Smooth muscle cell (in vitro differentiated cells): ENCODE results near the gene RNF11. TPM values are rescaled to one million over a fixed set of nuclear protein-coding genes. Genes with fewer than 3 reads are reported as not detected.

ENCODE experiments used
- DNase-seq: peaks from one replicate; lab custom pipeline; 2025; ENCODE audit not compliant: unreplicated experiment; lab: John Stamatoyannopoulos, UW
- H2AFZ ChIP-seq: fragments of 200-600 bp; sonication (generic); 2 replicates; pipeline ENCODE4 v1.6.0; 2016; ENCODE audit warnings: antibody characterized with exemption, low read depth, mild to moderate bottlenecking
- H3F3A ChIP-seq: fragments of 200-600 bp; sonication (generic); 2 replicates; pipeline ENCODE4 v1.6.0; 2017; ENCODE audit warnings: antibody characterized with exemption, low read depth
- H3K27ac ChIP-seq: fragments of 200-600 bp; sonication (generic); 2 replicates; pipeline ENCODE4 v1.5.1; 2016; ENCODE audit warnings: low read depth, mild to moderate bottlenecking
- H3K27me3 ChIP-seq: fragments of 200-600 bp; sonication (generic); 2 replicates; pipeline ENCODE4 v1.6.1; 2016; ENCODE audit warnings: low read depth, mild to moderate bottlenecking
- H3K36me3 ChIP-seq: fragments of 200-600 bp; sonication (generic); 2 replicates; pipeline ENCODE4 v1.5.1; 2016; ENCODE audit warnings: low read depth
- H3K4me1 ChIP-seq: fragments of 200-600 bp; sonication (generic); 2 replicates; pipeline ENCODE4 v1.5.1; 2016; ENCODE audit warnings: low read depth
- H3K4me2 ChIP-seq: fragments of 200-600 bp; sonication (generic); 2 replicates; pipeline ENCODE4 v1.6.0; 2016; ENCODE audit warnings: mild to moderate bottlenecking
- H3K4me3 ChIP-seq: fragments of 200-600 bp; sonication (generic); 2 replicates; pipeline ENCODE4 v1.5.1; 2016; ENCODE audit warnings: mild to moderate bottlenecking
- H3K79me2 ChIP-seq: fragments of 200-600 bp; sonication (generic); 2 replicates; pipeline ENCODE4 v1.6.0; 2016; ENCODE audit warnings: low read depth, mild to moderate bottlenecking
- H3K9ac ChIP-seq: fragments of 200-600 bp; sonication (generic); 2 replicates; pipeline ENCODE4 v1.6.0; 2016; ENCODE audit warnings: low read depth
- H3K9me3 ChIP-seq: fragments of 200-600 bp; sonication (generic); replicated peaks from 2 replicates; pipeline ENCODE4 v1.5.1; 2016; ENCODE audit warnings: low read depth
- H4K20me1 ChIP-seq: fragments of 200-600 bp; sonication (generic); 2 replicates; pipeline ENCODE4 v1.6.0; 2016; ENCODE audit warnings: low read depth
- WGBS: methylation state at CpG from one replicate; pipeline ENCODE4 v1.1.7; 2016; ENCODE audit warnings: low lambda C conversion rate; 5-methylcytosine and 5-hydroxymethylcytosine counted together
- polyA plus RNA-seq: library from polyadenylated mRNA; unstranded; fragments of >200 nt; fragmentation: Nextera tagmentation; extraction: Ambion mirVana; gene quantifications from 2 replicates; pipeline ENCODE4 v1.2.1, GENCODE V29; 2016
- total RNA-seq: library from RNA; depleted of rRNA; stranded (reverse); fragments of >200 nt; gene quantifications from 2 replicates; pipeline ENCODE4 v1.2.3, GENCODE V29; 2014
- TF ChIP-seq, protein P1 (sequence below): fragments of 200-600 bp; sonication (generic); IDR thresholded peaks from 2 replicates; pipeline ENCODE4 v1.5.1; 2017; ENCODE audit warnings: borderline replicate concordance, mild to moderate bottlenecking, antibody characterized with exemption; ENCODE audit not compliant: insufficient read depth, poor library complexity, severe bottlenecking

The RNF11 gene
- total and polyA plus RNA-seq, 2 experiments from 2014 or later: 68.7 to 123 TPM

DNA sequence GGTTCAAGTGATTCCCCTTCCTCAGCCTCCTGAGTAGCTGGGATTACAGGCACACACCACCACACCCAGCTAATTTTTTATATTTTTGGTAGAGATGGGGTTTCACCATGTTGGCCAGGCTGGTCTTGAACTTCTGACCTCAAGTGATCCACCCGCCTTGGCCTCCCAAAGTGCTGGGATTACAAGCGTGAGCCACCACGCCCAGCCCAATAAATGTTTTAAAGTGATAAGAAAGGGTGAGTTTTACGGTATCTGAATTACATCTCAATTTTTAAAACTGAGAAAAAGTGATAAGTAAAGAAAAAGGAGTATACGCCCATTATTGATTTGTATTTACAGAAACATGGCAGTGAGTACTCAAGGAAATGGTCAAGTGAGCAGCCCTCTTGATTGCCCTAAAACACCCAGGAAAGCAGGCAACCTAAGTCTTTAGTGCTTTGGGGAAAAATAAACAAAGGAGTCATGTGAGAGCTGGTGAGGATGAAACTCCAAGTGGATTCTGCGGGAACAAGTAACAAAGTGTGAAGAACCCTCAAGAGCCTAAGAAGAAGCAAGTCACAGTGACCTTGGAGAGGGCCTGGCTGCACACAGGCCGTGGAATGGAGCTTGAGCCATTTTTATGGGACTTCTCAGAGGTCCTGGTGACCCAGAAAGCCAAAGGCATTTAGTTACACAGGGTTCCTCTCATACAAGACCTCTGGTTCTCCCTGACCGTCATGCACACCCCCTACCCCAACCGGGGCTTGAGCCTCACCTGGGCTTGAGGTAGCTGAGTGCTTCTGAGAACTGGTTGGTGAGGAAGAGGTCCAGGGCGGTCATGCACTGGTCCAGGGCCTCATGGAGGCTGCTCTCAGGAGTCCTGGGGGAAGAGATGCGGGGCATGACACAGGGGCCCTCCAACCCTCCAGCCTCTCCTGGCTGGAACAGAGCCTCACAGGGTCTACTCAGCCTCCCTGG is 85.2 kb downstream of the RNF11 start:
- H3K79me2 ChIP-seq: no peaks in the 10 kb centered on the region
- no peaks in the 10 kb centered on the region for H3K27me3 ChIP-seq
- no peaks in the 10 kb centered on the region for H3K36me3 ChIP-seq
- H3K4me2 ChIP-seq: no peak overlapping the region
- DNase-seq: no peak
- 95% methylated on average over 11 of the region's 11 CpGs for WGBS
- H3K4me1 ChIP-seq: no peaks in the 10 kb centered on the region
- no peaks in the 10 kb centered on the region for H3F3A ChIP-seq
- TF ChIP-seq, protein P1, sequence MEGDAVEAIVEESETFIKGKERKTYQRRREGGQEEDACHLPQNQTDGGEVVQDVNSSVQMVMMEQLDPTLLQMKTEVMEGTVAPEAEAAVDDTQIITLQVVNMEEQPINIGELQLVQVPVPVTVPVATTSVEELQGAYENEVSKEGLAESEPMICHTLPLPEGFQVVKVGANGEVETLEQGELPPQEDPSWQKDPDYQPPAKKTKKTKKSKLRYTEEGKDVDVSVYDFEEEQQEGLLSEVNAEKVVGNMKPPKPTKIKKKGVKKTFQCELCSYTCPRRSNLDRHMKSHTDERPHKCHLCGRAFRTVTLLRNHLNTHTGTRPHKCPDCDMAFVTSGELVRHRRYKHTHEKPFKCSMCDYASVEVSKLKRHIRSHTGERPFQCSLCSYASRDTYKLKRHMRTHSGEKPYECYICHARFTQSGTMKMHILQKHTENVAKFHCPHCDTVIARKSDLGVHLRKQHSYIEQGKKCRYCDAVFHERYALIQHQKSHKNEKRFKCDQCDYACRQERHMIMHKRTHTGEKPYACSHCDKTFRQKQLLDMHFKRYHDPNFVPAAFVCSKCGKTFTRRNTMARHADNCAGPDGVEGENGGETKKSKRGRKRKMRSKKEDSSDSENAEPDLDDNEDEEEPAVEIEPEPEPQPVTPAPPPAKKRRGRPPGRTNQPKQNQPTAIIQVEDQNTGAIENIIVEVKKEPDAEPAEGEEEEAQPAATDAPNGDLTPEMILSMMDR: no peak
- H3K27ac ChIP-seq: no peak overlapping the region
- no peak overlapping the region for H2AFZ ChIP-seq
- no peak overlapping the region for H3K9ac ChIP-seq
- no peaks in the 10 kb centered on the region for H3K9me3 ChIP-seq
- H4K20me1 ChIP-seq: no peaks in the 10 kb centered on the region
- no peak overlapping the region for H3K4me3 ChIP-seq

DNA sequence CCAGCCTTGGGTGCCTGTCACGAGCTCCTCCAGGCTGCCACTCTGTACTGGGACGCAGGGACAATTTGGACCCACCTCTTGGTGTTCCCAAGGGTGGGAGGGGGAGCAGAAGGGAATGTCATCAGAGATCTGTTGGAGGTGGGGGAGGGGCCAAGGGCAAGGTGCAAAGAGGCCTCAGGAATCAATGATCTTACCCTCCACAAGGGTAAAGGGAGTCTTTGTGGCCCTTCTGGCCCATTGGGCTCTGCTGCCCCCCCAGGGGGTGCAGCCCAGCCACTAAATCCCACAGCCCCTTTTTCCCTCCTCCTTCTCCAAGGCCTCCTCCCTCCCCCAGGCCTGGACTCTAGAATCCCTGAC is 85.8 kb downstream of the RNF11 start:
- no peaks in the 10 kb centered on the region for H3F3A ChIP-seq
- no peaks in the 10 kb centered on the region for H3K27me3 ChIP-seq
- H2AFZ ChIP-seq: no peak overlapping the region
- H4K20me1 ChIP-seq: no peaks in the 10 kb centered on the region
- no peaks in the 10 kb centered on the region for H3K9me3 ChIP-seq
- DNase-seq: no peak
- TF ChIP-seq, protein P1: no peak
- no peak overlapping the region for H3K4me3 ChIP-seq
- no peak overlapping the region for H3K4me2 ChIP-seq
- no peaks in the 10 kb centered on the region for H3K4me1 ChIP-seq
- WGBS: 96% methylated on average over 2 of the region's 2 CpGs
- no peaks in the 10 kb centered on the region for H3K79me2 ChIP-seq
- H3K9ac ChIP-seq: no peak overlapping the region
- H3K27ac ChIP-seq: no peak overlapping the region
- H3K36me3 ChIP-seq: no peaks in the 10 kb centered on the region

DNA sequence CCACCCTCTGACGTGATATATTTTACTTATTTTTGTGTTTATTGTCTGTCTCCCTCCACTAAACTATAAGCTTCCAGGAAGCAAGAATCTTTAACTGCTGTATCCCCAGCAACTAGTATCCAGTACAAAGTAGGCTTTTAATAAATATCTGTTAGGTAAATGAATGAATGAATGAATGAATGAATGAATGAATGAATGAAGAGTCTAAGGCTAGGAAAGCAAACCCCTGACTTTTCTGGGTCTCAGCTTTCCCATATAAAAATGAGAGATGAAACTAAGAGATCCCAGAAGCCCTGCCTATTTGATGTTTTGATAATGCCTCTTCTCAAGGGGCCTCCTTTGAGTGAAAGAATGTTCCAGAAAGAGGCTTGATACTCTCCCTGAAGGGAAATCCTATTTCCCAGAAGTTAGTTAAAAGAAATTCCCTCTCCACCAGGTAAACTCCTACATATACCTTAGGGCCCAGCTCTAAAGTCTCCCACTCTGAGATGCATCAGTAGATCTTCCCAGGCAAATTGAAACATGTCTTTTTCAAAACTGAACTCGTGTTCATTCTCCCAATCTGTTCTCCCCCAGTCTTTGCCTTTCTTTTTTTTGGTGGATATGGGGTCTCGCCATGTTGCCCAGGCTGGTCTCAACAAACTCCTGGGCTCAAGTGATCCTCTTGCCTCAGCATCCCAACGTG is 86.5 kb downstream of the RNF11 start:
- Histone ChIP-seq H3K4me2 (no peak overlapping the region), H4K20me1 (no peaks in the 10 kb centered on the region), H3K4me3 (no peak overlapping the region), H3F3A (no peaks in the 10 kb centered on the region), H2AFZ (no peak overlapping the region), H3K36me3 (no peaks in the 10 kb centered on the region), H3K27me3 (no peaks in the 10 kb centered on the region), H3K79me2 (no peaks in the 10 kb centered on the region), H3K9me3 (no peaks in the 10 kb centered on the region), H3K27ac (no peak overlapping the region), H3K9ac (no peak overlapping the region), H3K4me1 (no peaks in the 10 kb centered on the region)
- no peak for DNase-seq
- TF ChIP-seq, protein P1: no peak
- 92% methylated on average over 4 of the region's 4 CpGs for WGBS

Other genes with a start within 250 kb of the RNF11 start
- not detected in 2 replicates for gene C1orf185, start 134.0 kb upstream of the RNF11 start, total RNA-seq
- not detected in 2 replicates for gene C1orf185, start 134.0 kb upstream of the RNF11 start, polyA plus RNA-seq
- 2.2 and 3.5 TPM in 2 replicates for gene TTC39A, start 94.3 kb downstream of the RNF11 start, total RNA-seq
- gene TTC39A, start 94.3 kb downstream of the RNF11 start, polyA plus RNA-seq: 0.27 and 7.4 TPM in 2 replicates